ENCODE measurements around the gene BNC1.
"Not testable (repeated sequence)": the region's sequence is repeated elsewhere in the genome, so short reads cannot be mapped to it uniquely, and the experiment has no call there.

BNC1 gene

DNA sequence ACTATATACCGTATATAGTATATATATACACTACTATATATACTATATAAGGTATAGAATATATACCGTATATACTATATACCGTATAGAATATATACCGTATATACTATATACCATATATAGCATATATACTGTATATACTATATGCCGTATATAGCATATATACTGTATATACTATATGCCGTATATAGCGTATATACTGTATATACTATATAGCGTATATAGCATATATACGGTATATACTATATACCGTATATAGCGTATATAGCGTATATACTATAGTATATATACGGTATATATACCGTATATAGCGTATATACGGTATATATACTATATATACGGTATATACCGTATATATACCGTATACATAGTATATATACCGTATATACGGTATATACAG lies 54.2 kb downstream of the BNC1 start:
- no peak for DNase-seq

DNA sequence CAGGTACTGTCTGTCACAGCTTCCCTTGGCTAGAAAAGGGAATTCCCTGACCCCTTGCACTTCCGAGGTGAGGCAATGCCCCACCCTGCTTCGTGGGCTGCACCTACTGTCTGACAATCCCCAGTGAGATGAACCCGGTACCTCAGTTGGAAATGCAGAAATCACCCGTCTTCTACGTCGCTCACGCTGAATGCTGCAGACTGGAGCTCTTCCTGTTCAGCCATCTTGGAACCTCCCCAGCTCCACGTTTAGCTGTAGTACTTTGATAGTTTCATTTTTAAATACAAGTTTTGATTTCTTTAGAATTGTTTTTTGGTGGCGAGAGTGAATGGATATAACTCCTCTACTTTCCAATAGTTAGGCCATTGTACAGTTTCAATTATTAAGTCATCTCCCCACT lies 59.0 kb downstream of the BNC1 start:
- DNase-seq: no peak

DNA sequence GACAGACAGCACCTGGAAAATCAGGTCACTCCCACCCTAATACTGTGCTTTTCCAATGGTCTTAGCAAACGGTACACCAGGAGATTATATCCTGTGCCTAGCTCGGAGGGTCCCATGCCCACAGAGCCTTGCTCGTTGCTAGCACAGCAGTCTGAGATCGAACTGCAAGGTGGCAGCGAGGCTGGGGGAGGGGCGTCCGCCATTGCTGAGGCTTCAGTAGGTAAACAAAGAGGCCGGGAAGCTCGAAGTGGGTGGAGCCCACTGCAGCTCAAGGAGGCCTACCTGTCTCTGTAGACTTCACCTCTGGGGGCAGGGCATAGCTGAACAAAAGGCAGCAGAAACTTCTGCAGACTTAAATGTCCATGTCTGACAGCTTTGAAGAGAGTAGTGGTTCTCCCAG lies 62.7 kb downstream of the BNC1 start:
- DNase-seq: not testable (repeated sequence)

DNA sequence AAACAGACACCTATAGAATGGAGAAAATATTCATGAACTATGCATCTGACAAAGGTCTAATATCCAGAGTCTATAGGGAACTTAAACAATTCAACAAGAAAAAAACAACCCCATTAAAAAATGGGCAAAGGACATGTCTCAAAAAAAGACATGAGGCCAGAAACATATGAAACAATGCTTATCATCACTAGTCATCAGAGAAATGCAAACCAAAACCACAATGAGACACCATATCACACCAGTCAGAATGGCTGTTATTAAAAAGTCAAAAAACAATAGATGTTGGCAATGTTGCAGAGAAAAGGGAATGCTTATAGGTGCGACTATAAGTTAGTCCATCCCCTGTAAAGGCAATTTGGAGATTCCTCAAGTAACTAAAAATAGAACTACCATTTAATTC lies 65.4 kb downstream of the BNC1 start:
- DNase-seq: no peak

DNA sequence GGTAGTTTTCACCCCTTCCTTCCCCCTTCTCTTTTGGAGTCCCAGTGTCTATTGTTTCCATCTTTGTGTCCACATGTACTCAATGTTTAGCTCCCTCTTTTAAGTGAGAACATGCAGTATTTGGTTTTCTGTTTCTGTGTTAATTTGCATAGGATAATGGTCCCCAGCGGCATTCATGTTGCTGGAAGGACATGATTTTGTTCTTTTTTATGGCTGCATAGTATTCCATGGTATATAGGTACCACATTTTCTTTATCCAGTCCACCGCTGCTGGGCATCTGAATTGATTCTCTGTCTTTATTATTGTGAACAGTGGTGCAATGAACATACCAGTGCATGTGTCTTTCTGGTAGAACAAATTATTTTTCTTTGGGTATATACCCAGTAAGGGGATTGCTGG lies 69.2 kb downstream of the BNC1 start:
- no peak for DNase-seq

DNA sequence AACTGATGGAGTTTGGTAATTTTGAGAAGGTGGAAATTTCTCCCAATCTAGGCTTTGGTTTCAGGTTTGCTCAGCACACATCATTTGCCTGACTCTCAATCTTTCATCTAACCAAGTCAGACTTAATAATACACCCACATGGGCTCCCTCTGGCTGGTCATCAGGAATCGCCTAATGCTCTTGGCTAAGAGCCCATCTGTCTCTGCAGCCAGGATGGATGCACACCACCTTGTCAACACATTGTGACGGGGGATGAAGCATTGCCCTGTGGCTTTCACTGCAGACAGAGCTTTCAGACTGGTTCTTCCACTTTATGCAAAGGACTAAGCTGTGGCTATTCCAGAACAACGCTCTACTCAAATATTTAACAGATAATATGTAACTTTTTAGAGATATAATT lies 73.8 kb downstream of the BNC1 start:
- peak; percentile 14 for DNase-seq

DNA sequence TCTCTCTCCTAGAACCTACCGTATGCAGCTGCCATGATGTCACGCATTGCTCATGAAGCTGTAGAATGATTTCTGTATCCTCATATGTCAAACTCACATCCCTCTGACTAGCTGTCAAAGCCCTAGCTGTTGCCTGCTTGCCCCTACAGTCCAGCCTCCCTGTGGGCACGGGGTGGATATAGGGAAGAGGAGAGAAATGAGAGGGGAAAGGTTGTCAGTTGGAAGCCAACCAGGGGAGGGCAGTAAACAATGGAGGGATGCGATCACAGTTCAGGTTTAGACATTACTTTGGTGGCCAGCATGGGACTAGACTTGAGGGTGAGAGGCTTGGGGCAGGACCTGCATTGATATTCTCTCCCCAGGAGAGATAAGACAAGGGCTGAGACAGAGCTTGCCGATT lies 75.1 kb downstream of the BNC1 start:
- peak; percentile 4 for DNase-seq

DNA sequence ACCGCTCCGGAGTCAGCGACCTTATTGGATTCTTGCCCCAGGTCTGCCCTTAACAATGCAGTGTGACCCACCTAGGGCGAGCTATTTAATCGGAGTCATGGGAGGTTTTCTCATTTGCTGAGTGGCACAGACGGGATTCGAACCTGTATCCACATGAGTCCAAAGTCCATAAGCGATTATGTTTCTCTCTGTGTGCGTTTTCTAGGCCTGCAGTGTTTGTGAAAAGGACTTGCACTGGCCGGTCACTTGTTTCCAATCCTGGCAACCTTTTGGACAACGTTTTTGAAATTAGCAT lies 76.2 kb downstream of the BNC1 start:
- peak; percentile 61 for DNase-seq

DNA sequence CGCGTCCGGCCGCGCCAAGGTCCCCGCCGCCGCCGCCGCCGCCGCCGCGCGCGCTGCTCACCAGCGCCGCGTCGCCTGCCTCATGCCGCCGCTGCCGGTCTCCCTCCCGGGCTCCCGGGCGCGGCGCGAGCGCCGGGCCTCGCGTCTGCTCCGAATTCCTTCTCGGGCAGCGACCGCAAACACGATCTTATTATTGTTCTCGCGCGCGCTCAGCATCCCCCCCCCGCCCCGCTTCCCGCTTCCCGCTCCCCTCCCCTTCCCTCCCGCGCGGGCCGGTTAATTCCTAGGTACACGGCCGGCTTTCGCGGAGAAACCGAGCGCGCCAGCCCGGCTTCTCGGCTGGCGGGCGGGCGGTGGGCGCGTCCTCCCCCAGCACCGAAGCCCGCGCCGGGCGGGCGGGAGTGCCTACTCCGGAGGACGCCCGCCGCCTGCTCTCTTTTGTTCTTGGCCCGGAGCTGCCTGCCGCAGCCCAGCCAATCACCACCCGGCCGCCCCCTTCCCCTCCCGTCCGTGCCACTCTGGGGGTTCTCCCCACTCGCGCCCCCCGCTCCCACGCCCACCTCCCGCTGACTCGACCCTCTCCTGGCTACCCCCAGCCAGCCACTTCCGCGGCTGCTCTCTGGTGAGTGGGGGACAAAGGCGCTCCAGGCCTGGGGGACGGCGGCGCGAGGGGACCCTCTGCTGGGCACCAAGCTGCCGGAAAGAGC lies 76.7 kb downstream of the BNC1 start, which contains the start of gene HDGFL3:
Gene HDGFL3, minus strand, starts transcription at position 164 of the 707 bp plus-strand sequence. CDS start 409 bp downstream, outside the sequence.
- peak; percentile 70 for DNase-seq

DNA sequence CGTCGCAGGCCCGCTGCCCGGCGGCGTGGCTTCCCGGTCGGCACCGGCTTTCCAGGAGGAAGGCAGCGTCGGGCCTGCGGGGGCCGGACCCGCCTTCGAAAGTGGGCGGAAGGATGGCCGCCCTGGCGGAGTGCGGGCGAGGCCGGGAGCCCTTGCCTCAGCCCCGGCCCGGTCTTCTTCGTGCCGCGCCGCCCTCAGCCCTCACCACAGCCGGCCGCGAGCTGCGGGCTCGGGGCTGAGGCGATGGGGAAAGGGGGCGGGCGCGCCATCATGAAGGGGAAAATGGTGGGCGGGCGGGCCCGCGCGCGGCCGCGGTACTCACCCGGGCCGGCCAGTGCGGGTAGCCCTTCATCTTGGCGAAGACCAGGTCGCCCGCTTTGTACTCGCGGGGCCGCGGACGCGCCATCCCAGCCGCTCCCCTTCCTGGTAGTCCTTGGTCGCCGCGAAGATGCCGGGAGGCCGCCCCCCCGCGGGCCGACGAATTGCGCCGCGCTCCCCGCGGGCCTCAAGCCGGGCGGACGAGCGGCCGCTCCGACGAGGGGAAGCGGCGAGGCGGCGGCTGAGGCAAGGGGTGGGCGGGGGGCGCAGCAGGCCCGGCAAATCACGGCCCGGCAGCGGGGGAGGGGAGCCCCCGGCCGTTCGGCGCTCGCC lies 77.3 kb downstream of the BNC1 start:
- DNase-seq: peak; percentile 64

DNA sequence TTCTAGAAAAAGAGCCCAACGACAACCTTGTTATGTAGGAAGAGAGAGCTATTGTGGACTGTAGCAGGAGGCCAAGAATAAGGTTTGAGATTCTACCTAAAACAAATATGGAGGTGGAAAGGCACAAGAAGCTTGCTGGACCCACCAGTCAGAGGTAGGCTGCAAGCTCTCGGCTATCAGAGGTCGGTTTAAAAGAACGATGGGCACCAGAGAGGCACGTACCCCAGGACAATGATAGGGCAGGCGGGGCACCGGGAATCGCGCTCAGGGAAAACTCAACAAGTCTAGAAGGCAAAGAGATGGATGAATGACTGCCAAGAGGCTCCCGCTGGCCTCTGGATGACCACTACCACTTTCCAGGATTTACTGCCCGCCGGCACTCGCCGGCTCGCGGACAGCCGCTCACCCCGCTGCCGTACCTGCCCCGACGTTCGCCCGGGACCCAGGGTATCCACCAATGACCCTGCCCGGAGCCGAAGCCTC lies 77.9 kb downstream of the BNC1 start:
- DNase-seq: peak; percentile 46
